DND-41 (cell line): ENCODE data around the gene THBS3.
"Not testable (repeated sequence)": the region's sequence is repeated elsewhere in the genome, so short reads cannot be mapped to it uniquely, and the experiment has no call there.

ENCODE experiments used
- ATAC-seq: fragments of 200-7000 bp; cut with Tn5 transposase; 3 replicates; pipeline ENCODE4 v1.9.1; 2021; ENCODE audit warnings: low read depth; ENCODE audit not compliant: insufficient read depth
- DNase-seq: peaks from one replicate; pipeline ENCODE4 v3.0.0-alpha.2; 2020
- H2AFZ ChIP-seq: 2 replicates; pipeline ENCODE4 v1.6.0; 2012; ENCODE audit warnings: low read depth, low read length
- H3K27ac ChIP-seq: 2 replicates; pipeline ENCODE4 v1.5.1; 2012; ENCODE audit warnings: low read length, inconsistent platforms
- H3K27me3 ChIP-seq: fragments of 200-600 bp; sonication (generic); 2 replicates; pipeline ENCODE4 v1.6.0; 2012; ENCODE audit warnings: low read length, mild to moderate bottlenecking, inconsistent platforms; ENCODE audit not compliant: insufficient read depth, poor library complexity
- H3K36me3 ChIP-seq: 2 replicates; pipeline ENCODE4 v1.5.1; 2012; ENCODE audit warnings: low read length, inconsistent platforms; ENCODE audit not compliant: insufficient read depth
- H3K4me1 ChIP-seq: 2 replicates; pipeline ENCODE4 v1.5.1; 2012; ENCODE audit warnings: mild to moderate bottlenecking, low read length; ENCODE audit not compliant: insufficient read depth
- H3K4me2 ChIP-seq: 2 replicates; pipeline ENCODE4 v1.6.0; 2012; ENCODE audit warnings: mild to moderate bottlenecking, moderate library complexity, low read length, inconsistent platforms; ENCODE audit not compliant: insufficient read depth
- H3K4me3 ChIP-seq, 2 experiments: fragments of 200-600 bp in 1 of 2; shearing (Covaris generic) in 1 of 2; 2 replicates each; pipeline ENCODE4 v1.5.1; 2012 to 2016; ENCODE audit warnings: inconsistent platforms in 2 of 2, low read length in 2 of 2, mild to moderate bottlenecking in 2 of 2, low read depth in 1 of 2, moderate library complexity in 1 of 2
- H3K79me2 ChIP-seq: 2 replicates; pipeline ENCODE4 v1.6.0; 2012; ENCODE audit warnings: low read length, inconsistent platforms; ENCODE audit not compliant: insufficient read depth
- H3K9ac ChIP-seq: 2 replicates; pipeline ENCODE4 v1.6.0; 2012; ENCODE audit warnings: low read depth, mild to moderate bottlenecking, inconsistent platforms, low read length, moderate library complexity
- H3K9me3 ChIP-seq: 2 replicates; pipeline ENCODE4 v1.5.1; 2012; ENCODE audit warnings: low read length, moderate library complexity, mild to moderate bottlenecking, inconsistent platforms; ENCODE audit not compliant: insufficient read depth, severe bottlenecking
- H4K20me1 ChIP-seq: 2 replicates; pipeline ENCODE4 v1.6.0; 2012; ENCODE audit warnings: low read length; ENCODE audit not compliant: insufficient read depth
- EZH2 ChIP-seq: IDR thresholded peaks from 3 replicates; pipeline ENCODE4 v1.6.1; 2012; ENCODE audit warnings: borderline replicate concordance, low read depth, mild to moderate bottlenecking, moderate library complexity, low read length, inconsistent platforms; ENCODE audit not compliant: severe bottlenecking
- TF ChIP-seq, protein P1 (sequence below): IDR thresholded peaks from 2 replicates; pipeline ENCODE4 v1.5.1; 2012; ENCODE audit warnings: borderline replicate concordance, low read length, moderate library complexity, mild to moderate bottlenecking; ENCODE audit not compliant: poor library complexity, severe bottlenecking; ENCODE audit errors: extremely low read depth

The THBS3 gene

GRCh38 chr1:155196893-155197638, 10.6 kb downstream of the THBS3 start:
- Histone ChIP-seq H2AFZ (no peak overlapping the region), H3K79me2 (0 out of 2 replicates have a peak, but pooled peaks cover 8% of the 10 kb centered on the region), H3K27me3 (no peaks in the 10 kb centered on the region), H3K9me3 (no peaks in the 10 kb centered on the region), H3K4me3 (no peak overlapping the region), H3K9ac (no peak overlapping the region), H4K20me1 (0 out of 2 replicates have a peak, but pooled peaks cover 5% of the 10 kb centered on the region), H3K4me2 (no peak overlapping the region), H3K36me3 (peaks cover 9% of the 10 kb centered on the region), H3K4me1 (peaks cover 34% of the 10 kb centered on the region), H3K27ac (no peak overlapping the region)
- no peak for DNase-seq
- TF ChIP-seq, protein P1, sequence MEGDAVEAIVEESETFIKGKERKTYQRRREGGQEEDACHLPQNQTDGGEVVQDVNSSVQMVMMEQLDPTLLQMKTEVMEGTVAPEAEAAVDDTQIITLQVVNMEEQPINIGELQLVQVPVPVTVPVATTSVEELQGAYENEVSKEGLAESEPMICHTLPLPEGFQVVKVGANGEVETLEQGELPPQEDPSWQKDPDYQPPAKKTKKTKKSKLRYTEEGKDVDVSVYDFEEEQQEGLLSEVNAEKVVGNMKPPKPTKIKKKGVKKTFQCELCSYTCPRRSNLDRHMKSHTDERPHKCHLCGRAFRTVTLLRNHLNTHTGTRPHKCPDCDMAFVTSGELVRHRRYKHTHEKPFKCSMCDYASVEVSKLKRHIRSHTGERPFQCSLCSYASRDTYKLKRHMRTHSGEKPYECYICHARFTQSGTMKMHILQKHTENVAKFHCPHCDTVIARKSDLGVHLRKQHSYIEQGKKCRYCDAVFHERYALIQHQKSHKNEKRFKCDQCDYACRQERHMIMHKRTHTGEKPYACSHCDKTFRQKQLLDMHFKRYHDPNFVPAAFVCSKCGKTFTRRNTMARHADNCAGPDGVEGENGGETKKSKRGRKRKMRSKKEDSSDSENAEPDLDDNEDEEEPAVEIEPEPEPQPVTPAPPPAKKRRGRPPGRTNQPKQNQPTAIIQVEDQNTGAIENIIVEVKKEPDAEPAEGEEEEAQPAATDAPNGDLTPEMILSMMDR = no peak
- TF ChIP-seq EZH2 = no peak
- ATAC-seq = no peak

- peak overlapping the region; percentile 95; the same call in 1 of the 2 replicates for H3K4me2 ChIP-seq
- 0 out of 2 replicates have a peak, but pooled peaks cover 8% of the 10 kb centered on the region for H3K79me2 ChIP-seq
- 0 out of 2 replicates have a peak, but pooled peaks cover 5% of the 10 kb centered on the region for H4K20me1 ChIP-seq
- no peak overlapping the region for H3K27ac ChIP-seq
- H3K4me3 ChIP-seq = no peak overlapping the region
- TF ChIP-seq, protein P1 = no peak
- TF ChIP-seq EZH2 = no peak
- ATAC-seq (no peak), DNase-seq (no peak)
- H3K4me1 ChIP-seq = peaks cover 34% of the 10 kb centered on the region
- H3K9me3 ChIP-seq = no peaks in the 10 kb centered on the region
- no peaks in the 10 kb centered on the region for H3K27me3 ChIP-seq
- no peak overlapping the region for H2AFZ ChIP-seq
- peak overlapping the region; percentile 84 for H3K9ac ChIP-seq
- H3K36me3 ChIP-seq = peaks cover 9% of the 10 kb centered on the region
Observed at GRCh38 chr1:155196103-155196892, 11.4 kb downstream of the THBS3 start.

DNA sequence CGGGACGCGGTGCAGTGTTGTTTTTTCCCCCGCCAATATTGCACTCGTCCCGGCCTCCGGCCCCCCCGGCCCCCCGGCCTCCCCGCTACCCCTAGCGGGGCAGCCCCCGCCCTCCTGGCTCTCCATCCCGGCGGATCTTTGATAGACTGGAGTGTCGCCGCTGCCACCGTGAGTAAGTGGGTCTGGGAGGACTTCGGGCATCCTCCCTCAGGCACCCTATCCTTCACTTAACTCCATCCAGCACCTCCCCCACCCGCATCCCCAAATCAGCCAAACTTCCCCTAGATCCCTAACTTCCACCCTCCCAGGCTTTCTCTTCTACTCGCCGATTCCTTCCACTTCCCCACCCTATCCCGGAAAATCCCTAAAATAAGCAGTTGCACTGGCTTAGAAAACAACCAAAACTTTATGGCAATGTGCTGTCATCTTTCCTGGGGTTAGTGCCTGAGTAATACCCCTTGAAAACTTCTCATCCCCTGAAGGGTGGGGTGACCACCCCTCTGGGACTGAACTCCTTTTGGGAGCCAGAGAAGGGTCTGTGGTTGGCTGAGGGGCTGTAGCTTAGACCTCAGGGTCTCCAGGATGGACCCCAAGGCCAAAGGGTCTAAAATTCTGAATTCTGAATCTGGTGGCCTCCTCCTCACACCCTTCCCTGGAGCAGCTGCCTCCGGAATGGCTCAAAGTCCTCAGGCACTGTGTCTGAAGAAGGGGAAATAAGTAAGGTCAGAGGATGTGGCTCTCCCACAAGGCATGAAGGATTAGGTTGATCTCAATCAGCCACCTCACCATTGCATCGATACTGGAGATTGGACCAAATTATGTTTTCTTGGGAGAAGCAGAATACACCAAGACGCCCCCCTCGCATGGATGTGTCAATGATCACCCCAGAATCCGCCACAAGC, 12.2 kb downstream of the THBS3 start:
- Histone ChIP-seq H3K36me3 (peaks cover 9% of the 10 kb centered on the region), H4K20me1 (0 out of 2 replicates have a peak, but pooled peaks cover 5% of the 10 kb centered on the region), H3K4me2 (peak overlapping the region; percentile 95), H3K9me3 (no peaks in the 10 kb centered on the region), H3K27me3 (no peaks in the 10 kb centered on the region), H3K27ac (peak overlapping the region; percentile 30; the same call in 1 of the 2 replicates), H3K4me1 (peaks cover 34% of the 10 kb centered on the region), H2AFZ (peak overlapping the region; percentile 34; the same call in 1 of the 2 replicates), H3K9ac (peak overlapping the region; percentile 84), H3K79me2 (0 out of 2 replicates have a peak, but pooled peaks cover 8% of the 10 kb centered on the region), H3K4me3 (peak overlapping the region; percentile 22 to 70; a peak in 3 of 4 replicates)
- ATAC-seq (no peak; the same call in 2 of the 3 replicates), DNase-seq (no peak)
- TF ChIP-seq EZH2 = no peak
- TF ChIP-seq, protein P1 = no peak

GRCh38 chr1:155193991-155194240, 13.8 kb downstream of the THBS3 start:
- not testable (repeated sequence) for H4K20me1 ChIP-seq, ATAC-seq, H3K9me3 ChIP-seq, H3K36me3 ChIP-seq, H3K27me3 ChIP-seq, DNase-seq, H3K79me2 ChIP-seq
- Histone ChIP-seq H3K9ac (peak overlapping the region; percentile 84), H3K4me2 (peak overlapping the region; percentile 95), H2AFZ (peak overlapping the region; percentile 98), H3K4me3 (peak overlapping the region; percentile 28 to 70; a peak in 3 of 4 replicates), H3K27ac (peak overlapping the region; percentile 87), H3K4me1 (peaks cover 34% of the 10 kb centered on the region)
